HG02970 (cell line): ENCODE data around the gene CYP4Z1.
"Not testable (repeated sequence)": the region's sequence is repeated elsewhere in the genome, so short reads cannot be mapped to it uniquely, and the experiment has no call there.

Experiments
- ATAC-seq: cut with Tn5 transposase; IDR thresholded peaks from one replicate; pipeline ENCODE4 v1.9.1; 2021; ENCODE audit warnings: mild to moderate bottlenecking, moderate library complexity, moderate number of reproducible peaks; ENCODE audit not compliant: unreplicated experiment, low FRiP score

The CYP4Z1 gene

DNA sequence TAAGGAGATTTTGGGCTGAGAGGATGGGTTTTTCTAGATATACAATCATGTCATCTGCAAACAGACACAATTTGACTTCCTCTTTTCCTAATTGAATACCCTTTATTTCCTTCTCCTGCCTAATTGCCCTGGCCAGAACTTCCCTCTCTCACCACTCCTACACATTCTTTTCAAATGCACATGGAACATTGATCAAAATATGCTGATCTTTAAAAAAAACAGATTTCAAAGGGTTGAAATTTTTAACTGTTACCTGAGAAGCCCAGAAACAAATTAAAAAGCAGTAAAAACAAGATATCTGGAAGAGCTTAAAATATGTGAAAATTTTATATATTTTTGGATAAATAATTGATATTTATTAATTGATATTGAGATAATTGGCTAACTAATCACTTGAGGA lies 57.8 kb downstream of the CYP4Z1 start:
- not testable (repeated sequence) for ATAC-seq

DNA sequence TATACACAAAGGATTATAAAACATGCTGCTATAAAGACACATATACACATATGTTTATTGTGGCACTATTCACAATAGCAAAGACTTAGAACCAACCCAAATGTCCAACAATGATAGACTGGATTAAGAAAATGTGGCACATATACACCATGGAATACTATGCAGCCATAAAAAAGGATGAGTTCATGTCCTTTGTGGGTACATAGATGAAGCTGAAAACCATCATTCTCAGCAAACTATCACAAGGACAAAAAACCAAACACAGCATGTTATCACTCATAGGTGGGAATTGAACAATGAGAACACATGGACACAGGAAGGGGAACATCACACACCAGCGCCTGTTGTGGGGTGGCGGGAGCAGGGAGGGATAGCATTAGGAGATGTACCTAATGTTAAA lies 60.0 kb downstream of the CYP4Z1 start:
- ATAC-seq = not testable (repeated sequence)

DNA sequence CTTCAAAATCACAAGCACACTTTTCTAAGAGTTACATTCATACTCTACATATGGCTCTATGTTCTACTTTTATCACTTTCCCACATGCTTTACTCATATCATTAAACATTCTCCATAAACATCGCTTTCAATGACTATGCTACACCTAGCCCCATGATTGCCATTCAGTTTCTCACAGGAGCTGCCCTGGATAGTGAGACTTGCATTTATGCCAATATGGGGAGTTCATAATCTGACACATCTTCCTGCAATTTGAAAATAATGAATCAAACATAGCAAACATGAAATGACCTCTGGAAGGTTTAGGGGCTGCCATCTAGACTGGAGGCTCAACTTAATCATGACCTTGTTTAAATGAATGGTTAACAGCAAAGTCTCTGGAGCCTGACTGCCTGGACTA lies 61.2 kb downstream of the CYP4Z1 start:
- no peak for ATAC-seq

DNA sequence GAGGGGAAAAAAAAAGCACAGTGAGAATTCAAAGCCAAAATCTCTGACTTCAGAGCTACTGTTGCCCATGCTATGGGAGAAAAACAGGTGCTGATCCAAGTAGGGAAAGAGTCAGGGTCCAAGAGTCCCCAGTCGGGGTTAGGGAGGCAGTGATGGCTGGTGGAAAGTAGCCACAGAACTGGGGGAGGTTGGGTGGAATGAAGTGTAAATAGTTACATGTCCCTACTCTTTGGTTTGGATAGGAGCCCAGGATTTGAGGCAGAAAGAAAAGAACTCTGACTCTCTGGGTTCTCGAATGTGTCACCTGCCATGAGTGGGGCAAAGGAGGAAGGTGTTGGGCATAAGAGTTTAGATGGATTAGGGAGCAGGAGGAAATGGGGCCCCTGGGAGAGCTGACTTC lies 61.8 kb downstream of the CYP4Z1 start:
- not testable (repeated sequence) for ATAC-seq

DNA sequence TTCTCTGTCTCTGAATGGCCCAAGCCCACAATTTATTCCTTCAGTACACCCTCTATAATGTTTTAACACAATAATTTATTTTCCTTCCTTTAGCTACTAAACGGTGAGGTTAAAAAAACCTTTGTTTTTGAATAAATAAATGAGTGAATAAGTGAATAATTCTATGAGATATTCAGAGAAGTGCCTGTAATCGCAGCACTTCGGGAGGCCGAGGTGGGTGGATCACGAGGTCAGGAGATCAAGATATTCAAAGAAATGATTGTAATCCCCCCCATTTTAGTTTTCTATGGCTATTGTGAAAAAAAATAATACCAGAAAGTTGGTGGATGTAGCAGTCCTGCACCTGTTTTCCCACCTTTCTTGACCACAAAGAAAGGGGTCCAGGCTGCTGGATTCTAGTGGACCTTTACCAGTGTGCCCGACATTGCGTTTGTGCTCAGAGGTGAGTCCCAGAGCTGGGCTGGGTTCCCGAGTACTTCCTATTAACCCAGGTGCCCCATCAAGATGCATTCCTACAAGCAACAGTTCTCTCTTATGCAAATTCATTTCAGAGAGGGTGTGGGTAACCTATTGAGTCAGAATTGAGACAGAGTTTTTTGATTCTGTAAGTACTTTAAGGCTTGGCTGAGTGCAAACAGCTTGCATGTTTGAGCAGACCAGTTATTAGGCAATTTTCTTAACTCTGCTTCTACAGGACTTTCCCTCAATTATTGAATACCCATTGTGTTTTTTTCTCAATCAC lies 62.6 kb downstream of the CYP4Z1 start:
- not testable (repeated sequence) for ATAC-seq

DNA sequence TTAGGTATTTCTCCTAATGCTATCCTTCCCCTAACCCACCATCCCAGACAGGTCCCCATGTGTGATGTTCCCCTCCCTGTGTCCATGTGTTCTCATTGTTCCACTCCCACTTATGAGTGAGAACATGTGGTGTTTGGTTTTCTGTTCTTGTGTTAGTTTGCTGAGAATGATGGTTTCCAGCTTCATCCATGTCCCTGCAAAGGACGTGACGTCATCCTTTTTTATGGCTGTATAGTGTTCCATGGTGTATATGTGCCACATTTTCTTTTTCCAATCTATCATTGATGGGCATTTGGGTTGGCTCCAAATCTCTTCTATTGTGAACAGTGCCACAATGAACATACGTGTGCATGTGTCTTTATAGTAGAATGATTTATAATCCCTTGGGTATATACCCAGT lies 65.6 kb downstream of the CYP4Z1 start:
- ATAC-seq = not testable (repeated sequence)

DNA sequence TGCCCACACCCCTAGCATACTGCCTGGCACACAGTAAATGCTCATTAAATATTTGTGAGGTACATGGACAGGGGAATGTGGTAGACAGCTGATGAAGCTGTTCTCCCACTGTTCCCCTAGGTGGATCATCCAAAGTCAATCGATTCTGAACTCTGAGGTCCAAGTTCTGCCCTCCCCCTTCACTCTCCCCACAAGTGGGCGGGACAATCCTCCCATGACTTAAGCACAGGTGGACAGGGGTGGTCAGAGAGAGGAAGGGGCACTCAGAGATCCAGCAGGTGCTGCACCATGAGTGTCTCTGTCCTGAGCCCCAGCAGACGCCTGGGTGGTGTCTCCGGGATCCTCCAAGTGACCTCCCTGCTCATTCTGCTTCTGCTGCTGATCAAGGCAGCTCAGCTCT lies 70.2 kb downstream of the CYP4Z1 start, which contains the start of gene CYP4A22:
Gene CYP4A22, plus strand, starts transcription at position 244 of the 400 bp plus-strand sequence. Its CDS starts 45 bp downstream, at position 289.
- ATAC-seq = no peak

DNA sequence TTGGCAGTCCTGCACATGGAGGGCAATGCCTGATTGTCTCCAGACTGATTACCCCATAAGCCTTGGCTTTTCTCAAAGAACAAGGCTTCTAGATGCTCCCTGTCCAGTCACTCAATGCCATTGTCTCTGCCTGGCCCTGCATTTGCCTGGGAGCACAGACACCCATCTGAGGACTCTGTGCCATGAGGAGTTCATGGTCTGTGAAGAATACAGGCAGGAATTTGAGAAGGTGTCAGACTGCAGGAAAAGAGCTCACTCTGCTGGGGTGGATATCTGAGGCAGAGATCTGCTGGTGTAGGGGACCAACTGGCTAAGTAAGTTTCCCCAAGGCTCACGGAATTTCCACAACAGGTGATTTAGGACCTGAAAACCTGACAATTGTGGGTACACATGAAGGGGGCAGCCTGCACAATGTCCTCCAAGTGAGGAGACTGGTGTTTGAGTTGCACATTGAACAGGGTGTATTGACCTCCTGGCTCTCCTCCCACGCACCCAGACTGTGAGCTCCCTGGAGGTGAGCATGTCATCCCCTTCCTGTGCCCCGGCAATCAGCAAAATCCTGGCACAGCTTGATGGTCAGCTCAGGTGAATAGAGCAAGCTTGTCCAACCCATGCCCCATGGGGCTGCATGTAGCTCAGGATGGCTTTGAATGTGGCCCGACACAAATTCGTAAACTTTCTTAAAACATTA lies 71.0 kb downstream of the CYP4Z1 start:
- ATAC-seq = no peak

DNA sequence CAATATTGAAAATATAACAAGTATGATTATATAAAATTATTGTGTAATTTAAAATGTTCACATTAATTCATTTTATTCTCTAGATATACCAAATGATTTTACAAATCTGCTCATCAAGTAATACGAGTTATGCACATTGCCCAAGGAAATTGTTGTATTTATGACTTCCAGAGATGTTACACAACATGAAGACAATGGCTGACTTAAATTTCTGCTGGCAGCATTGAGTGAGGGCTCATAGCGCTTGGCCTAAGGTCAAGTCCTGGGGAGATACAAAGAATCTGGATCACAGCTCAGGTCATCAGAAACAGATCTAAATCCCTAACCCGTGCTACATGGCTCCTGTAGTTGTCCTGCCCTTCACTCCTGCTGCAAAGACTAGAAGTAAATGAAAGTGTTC lies 73.3 kb downstream of the CYP4Z1 start:
- ATAC-seq = not testable (repeated sequence)

DNA sequence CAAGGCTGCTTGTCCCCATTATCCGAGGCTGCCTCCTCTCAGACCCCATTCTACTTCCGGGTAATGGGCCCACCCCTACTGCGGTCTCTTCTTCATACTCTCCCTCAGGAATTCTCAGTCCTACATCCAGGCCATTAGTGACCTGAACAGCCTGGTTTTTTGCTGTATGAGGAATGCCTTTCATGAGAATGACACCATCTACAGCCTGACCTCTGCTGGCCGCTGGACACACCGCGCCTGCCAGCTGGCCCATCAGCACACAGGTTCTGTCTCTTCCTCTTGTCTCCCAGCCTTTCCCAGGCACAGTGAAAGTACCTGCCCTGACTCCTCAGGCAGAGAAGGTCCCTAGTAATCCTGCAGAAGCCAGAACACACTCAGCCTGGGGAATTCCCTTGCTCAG lies 76.6 kb downstream of the CYP4Z1 start:
- ATAC-seq = not testable (repeated sequence)

DNA sequence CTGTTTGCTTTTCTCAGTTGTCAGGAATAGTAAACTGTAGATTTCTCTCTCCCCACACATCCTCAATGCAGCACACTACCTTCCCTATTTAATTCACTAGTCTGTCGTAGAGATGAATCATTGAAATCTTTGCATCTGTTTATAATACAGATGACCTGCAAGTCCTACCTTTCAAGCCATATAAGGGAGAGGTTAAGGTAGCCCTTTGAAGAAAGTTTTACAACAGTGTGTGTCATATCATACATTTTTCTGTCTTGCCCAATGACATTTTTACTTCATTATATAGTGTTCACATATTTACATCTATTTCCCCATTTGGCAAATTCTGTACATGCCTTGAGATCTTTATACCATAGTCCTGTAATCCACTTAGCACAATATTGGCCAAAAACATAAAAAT lies 79.5 kb downstream of the CYP4Z1 start:
- not testable (repeated sequence) for ATAC-seq

DNA sequence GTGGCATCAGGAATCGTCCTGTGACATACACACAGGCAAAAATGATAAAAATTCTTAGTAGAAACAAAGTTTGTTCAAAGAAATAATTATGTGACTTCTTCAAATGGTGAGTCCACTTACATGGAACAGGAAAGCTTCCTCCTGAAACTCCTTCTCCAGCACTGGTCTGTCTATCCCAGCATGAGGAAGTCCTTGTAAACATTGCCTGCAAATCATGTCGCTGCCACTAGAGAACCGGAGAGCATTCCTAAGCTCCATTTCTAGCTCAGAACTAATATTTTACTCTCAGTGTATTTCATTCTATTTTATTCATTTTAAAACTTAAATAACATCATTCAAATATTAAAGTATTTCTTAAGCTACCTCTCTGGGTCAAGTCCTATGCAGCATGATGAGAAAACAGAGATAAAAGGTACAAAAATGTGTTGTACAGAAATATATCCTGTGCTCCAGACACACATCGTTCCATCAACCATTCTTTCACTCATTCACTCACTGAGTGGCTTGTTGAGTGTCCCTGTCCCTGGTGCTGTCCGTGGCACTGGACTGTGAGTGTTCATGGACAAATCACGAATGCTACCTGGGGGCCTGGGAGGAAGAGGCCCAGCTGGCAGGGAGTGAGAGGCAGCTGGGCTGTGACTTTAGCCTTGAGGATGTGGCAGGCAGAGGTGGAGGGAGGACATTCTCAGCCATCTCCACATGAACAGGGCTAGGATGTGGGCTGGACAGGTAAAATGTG lies 80.2 kb downstream of the CYP4Z1 start:
- no peak for ATAC-seq

DNA sequence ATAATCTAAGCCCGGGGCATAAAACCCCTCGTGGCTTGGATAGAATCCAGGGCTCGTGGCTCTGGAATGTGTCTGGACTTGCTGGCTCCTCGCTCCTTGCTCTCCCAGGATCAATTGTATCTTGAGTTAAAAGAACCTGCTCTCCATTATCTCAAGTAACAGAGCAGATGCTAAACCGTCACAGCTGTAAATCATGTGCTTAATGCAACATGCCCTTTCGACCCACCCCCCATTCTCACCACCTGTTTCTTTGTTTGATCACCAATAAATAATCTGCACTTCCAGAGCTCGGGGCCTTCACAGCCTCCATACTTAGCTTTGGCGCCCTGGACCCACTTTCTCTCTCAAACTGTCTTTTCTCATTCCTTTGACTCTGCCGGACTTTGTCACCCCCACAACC lies 82.1 kb downstream of the CYP4Z1 start:
- ATAC-seq = not testable (repeated sequence)

DNA sequence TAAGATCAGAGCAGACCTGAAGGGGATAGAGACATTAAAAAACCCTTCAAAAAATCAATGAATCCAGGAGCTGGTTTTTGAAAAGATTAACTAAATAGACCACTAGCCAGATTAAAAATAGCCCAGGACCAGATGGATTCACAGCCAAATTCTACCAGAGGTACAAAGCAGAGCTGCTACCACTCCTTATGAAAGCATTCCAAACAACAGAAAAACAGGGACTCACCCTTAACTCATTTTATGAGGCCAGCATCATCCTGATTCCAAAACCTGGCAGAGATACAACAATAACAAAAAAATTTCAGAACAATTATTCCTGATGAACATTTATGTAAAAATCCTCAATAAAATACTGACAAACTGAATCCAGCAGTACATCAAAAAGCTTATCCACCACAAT lies 89.4 kb downstream of the CYP4Z1 start:
- not testable (repeated sequence) for ATAC-seq

DNA sequence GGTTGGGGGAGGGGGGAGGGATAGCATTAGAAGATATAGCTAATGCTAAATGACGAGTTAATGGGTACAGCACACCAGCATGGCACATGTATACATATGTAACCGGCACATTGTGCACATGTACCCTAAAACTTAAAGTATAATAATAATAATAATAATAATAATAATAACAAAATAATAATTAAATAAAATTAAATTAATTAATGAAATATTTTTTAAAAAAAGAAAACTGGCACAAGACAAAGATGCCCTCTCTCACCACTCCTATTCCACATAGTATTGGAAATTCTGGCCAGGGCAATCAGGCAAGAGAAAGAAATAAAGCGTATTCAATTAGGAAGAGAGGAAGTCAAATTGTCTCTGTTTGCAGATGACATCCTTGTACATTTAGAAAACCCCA lies 90.9 kb downstream of the CYP4Z1 start:
- ATAC-seq = not testable (repeated sequence)

DNA sequence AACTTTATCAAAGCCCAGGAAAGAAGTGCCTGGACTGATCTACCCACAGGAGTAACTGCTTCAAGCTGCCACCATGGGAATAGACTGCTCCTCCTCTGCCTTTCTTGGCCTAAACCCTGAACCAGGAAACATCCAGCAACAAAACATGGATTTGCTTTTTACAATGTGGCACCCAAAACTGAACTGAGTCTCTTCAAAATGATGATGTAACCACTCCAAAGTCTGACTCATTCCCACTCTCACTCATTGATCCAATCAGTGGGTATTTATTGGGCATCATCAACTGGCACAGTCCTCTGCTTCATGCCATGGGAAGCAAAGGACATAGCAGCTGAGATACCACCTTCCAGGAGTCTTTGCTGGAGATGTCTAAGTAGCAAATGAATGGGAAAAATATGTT lies 93.7 kb downstream of the CYP4Z1 start:
- no peak for ATAC-seq

DNA sequence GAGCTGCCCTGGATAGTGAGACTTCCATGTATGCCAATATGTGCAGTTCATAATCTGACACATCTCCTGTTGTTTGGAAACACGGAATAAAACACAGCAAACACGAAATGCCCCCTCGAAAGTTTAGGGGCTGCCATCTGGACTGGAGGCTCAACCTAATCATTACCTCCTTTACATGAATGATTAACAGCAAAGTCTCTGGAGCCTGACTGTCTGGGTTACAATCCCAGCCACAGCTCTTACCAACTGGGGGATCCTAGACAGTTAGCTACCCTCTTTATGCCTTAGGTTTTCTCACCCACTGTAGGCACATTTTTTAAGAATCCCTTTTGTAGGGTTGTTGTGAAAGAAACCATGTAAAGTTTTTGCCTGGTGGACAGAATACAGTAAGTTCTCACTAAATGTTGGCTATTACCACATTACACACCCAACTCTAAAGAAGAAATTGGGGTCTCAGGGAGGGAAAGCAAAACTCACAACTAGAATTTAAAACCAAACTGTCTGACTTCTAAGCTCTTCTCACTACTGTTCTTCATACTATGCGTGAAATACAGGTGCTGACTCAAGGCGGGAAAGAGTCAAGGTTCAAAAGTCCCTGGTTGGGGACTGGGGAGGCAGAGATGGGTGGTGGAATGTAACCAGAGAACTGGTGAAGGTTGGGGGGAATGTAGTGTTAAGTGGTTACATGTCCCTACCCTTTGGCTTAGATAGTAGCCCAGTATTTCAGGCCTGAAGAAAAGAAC lies 94.4 kb downstream of the CYP4Z1 start:
- ATAC-seq = no peak

DNA sequence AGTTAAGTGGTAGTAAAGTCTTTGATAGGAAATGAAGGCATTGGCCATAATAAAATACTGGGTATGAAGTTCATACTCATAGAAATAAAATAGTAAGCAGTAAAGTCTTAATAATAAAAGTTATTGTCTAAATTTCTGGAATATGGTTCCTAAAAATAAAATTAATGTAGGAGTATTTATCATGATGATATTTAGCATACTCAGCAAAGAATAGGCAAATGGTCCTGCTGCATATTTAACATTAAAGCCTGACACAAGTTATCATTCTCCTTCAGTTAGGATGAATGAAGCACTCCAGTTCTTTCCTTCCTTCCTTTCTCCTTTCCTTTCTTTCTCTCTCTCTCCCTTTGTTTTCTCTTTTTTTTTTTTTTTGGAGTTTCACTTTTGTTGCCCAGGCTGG lies 97.5 kb downstream of the CYP4Z1 start:
- no peak for ATAC-seq
